Anterior cingulate cortex (tissue), 58 donors: ENCODE measurements around the gene FSIP1.

Experiments
- DNase-seq, 58 donors: peaks; one replicate each; lab custom pipeline; 2025; lab: John Stamatoyannopoulos, UW

FSIP1 gene

GRCh38 chr15:39597751-39598185 is 184.9 kb downstream of the FSIP1 start:
- DNase-seq = no peak

GRCh38 chr15:39597336-39597735 is 185.3 kb downstream of the FSIP1 start:
- DNase-seq = no peak

GRCh38 chr15:39596358-39597051 is 186.1 kb downstream of the FSIP1 start:
- DNase-seq = no peak

GRCh38 chr15:39595338-39596221 is 187.1 kb downstream of the FSIP1 start:
- no peak for DNase-seq

- no peak for DNase-seq
These were observed 187.9 kb downstream of the FSIP1 start for GRCh38 chr15:39594446-39595337.

GRCh38 chr15:39593656-39594445 is 188.8 kb downstream of the FSIP1 start:
- DNase-seq = no peak

- DNase-seq = no peak
These were observed 189.5 kb downstream of the FSIP1 start for GRCh38 chr15:39593071-39593655.

- no peak for DNase-seq
These were observed 190.1 kb downstream of the FSIP1 start for GRCh38 chr15:39592500-39592899.

- no peak for DNase-seq
These were observed 190.7 kb downstream of the FSIP1 start for GRCh38 chr15:39591896-39592315.

GRCh38 chr15:39591141-39591895 is 191.3 kb downstream of the FSIP1 start:
- no peak for DNase-seq

- DNase-seq = no peak
These were observed 192.6 kb downstream of the FSIP1 start for GRCh38 chr15:39589815-39590644.

GRCh38 chr15:39589193-39589814 is 193.3 kb downstream of the FSIP1 start:
- DNase-seq = no peak

GRCh38 chr15:39588531-39589192 is 194.0 kb downstream of the FSIP1 start:
- DNase-seq = no peak

GRCh38 chr15:39587731-39588530 is 194.7 kb downstream of the FSIP1 start:
- DNase-seq = no peak

- DNase-seq = no peak
These were observed 195.4 kb downstream of the FSIP1 start for GRCh38 chr15:39587096-39587721.
